Measurements from ENCODE around the gene RRBP1.

Gene RRBP1

GRCh38 chr20:17693444-17694001, 11.5 kb upstream of the RRBP1 start:
- peak overlapping the region; percentile 8 for H3K4me3 ChIP-seq (ENCODE audit: low read depth, low read length)
- no peak for TF ChIP-seq CTCF (IDR thresholded peaks at IDR 0.05; ENCODE audit: low read depth, low read length, missing control alignments)
- peak; percentile 43 for DNase-seq (ENCODE audit: low read depth)
- in situ Hi-C loops (cut with HindIII; ENCODE audit: low sequenced_read_pairs) = no loop called here

- in situ Hi-C loops (cut with HindIII; ENCODE audit: low sequenced_read_pairs) = no loop called here
- DNase-seq (ENCODE audit: low read depth) = no peak
- no peak for TF ChIP-seq CTCF (IDR thresholded peaks at IDR 0.05; ENCODE audit: low read depth, low read length, missing control alignments)
- H3K4me3 ChIP-seq (ENCODE audit: low read depth, low read length) = no peak overlapping the region
These were observed 9.7 kb upstream of the RRBP1 start for GRCh38 chr20:17691758-17692157.

GRCh38 chr20:17690144-17690543, 8.1 kb upstream of the RRBP1 start:
- TF ChIP-seq CTCF (IDR thresholded peaks at IDR 0.05; ENCODE audit: low read depth, low read length, missing control alignments) = no peak
- no peak for DNase-seq (ENCODE audit: low read depth)
- in situ Hi-C loops (cut with HindIII; ENCODE audit: low sequenced_read_pairs) = no loop called here
- H3K4me3 ChIP-seq (ENCODE audit: low read depth, low read length) = no peak overlapping the region

- in situ Hi-C loops (cut with HindIII; ENCODE audit: low sequenced_read_pairs) = no loop called here
- no peak overlapping the region for H3K4me3 ChIP-seq (ENCODE audit: low read depth, low read length)
- DNase-seq (ENCODE audit: low read depth) = no peak
- no peak for TF ChIP-seq CTCF (IDR thresholded peaks at IDR 0.05; ENCODE audit: low read depth, low read length, missing control alignments)
These were observed 6.9 kb upstream of the RRBP1 start for GRCh38 chr20:17688965-17689364.

GRCh38 chr20:17687800-17688199, 5.8 kb upstream of the RRBP1 start:
- H3K4me3 ChIP-seq (ENCODE audit: low read depth, low read length) = no peak overlapping the region
- in situ Hi-C loops (cut with HindIII; ENCODE audit: low sequenced_read_pairs) = no loop called here
- no peak for TF ChIP-seq CTCF (IDR thresholded peaks at IDR 0.05; ENCODE audit: low read depth, low read length, missing control alignments)
- no peak for DNase-seq (ENCODE audit: low read depth)

- in situ Hi-C loops (cut with HindIII; ENCODE audit: low sequenced_read_pairs) = no loop called here
- no peak for DNase-seq (ENCODE audit: low read depth)
- TF ChIP-seq CTCF (IDR thresholded peaks at IDR 0.05; ENCODE audit: low read depth, low read length, missing control alignments) = no peak
- no peak overlapping the region for H3K4me3 ChIP-seq (ENCODE audit: low read depth, low read length)
These were observed 3.1 kb upstream of the RRBP1 start for GRCh38 chr20:17685168-17685567.
